HEK293 (cell line): ENCODE data around the gene ASCL2.

ENCODE experiments used
- CTCF ChIA-PET: fragments of 350-600 bp; formaldehyde crosslinking; extraction: SDS; loops from one replicate; lab custom pipeline; 2021; ENCODE audit warnings: antibody characterized with exemption; lab: Yijun Ruan, JAX
- POLR2A ChIA-PET: fragments of 300-600 bp; formaldehyde crosslinking; extraction: SDS; loops from one replicate; lab custom pipeline; 2020; ENCODE audit warnings: antibody characterized with exemption, inconsistent platforms; lab: Yijun Ruan, JAX
- H3K27ac ChIP-seq: fragments of 200-500 bp; sonication (Bioruptor generic); 2 replicates; pipeline ENCODE4 v1.5.1; 2014; ENCODE audit warnings: low read depth, low read length, control low read depth, inconsistent platforms; ENCODE audit errors: extremely low read depth
- H3K36me3 ChIP-seq, 2 experiments: fragments of 200-500 bp in 1 of 2; sonication (Bioruptor generic) in 1 of 2; 1 replicate in 1 of 2; 2 replicates in 1 of 2; pipeline ENCODE4 v1.5.1; 2014 to 2017; ENCODE audit warnings: inconsistent platforms in 2 of 2, low read length in 2 of 2; ENCODE audit not compliant: control insufficient read depth in 2 of 2, insufficient read depth in 1 of 2
- H3K4me1 ChIP-seq: fragments of 200-500 bp; sonication (Bioruptor generic); 2 replicates; pipeline ENCODE4 v1.5.1; 2014; ENCODE audit warnings: mild to moderate bottlenecking, low read length, inconsistent platforms; ENCODE audit not compliant: control insufficient read depth, insufficient read depth
- H3K4me3 ChIP-seq: 2 replicates; pipeline ENCODE4 v1.5.1; 2011; ENCODE audit warnings: low read depth, mild to moderate bottlenecking, control low read depth, low read length, moderate library complexity
- H3K9me3 ChIP-seq: fragments of 200-500 bp; sonication (Bioruptor generic); 2 replicates; pipeline ENCODE4 v1.5.1; 2014; ENCODE audit warnings: low read depth, low read length, inconsistent platforms; ENCODE audit not compliant: control insufficient read depth, insufficient read depth
- AEBP2 ChIP-seq: fragments of 450-650 bp; formaldehyde crosslinking; IDR thresholded peaks from 2 replicates; pipeline ENCODE4 v1.5.1; 2016; ENCODE audit warnings: missing biosample characterization, missing genetic modification characterization, borderline replicate concordance
- HOXD13 ChIP-seq: sonication (generic); formaldehyde crosslinking; IDR thresholded peaks from 2 replicates; pipeline ENCODE4 v1.8.0; 2022; ENCODE audit warnings: missing genetic modification reagents, borderline replicate concordance
- KLF10 ChIP-seq: fragments of 450-650 bp; IDR thresholded peaks from 2 replicates; pipeline ENCODE4 v1.5.1; 2018; ENCODE audit warnings: missing biosample characterization, mild to moderate bottlenecking, missing genetic modification characterization
- PRDM6 ChIP-seq: fragments of 450-650 bp; formaldehyde crosslinking; IDR thresholded peaks from 2 replicates; pipeline ENCODE4 v1.5.1; 2017; ENCODE audit warnings: missing biosample characterization, missing genetic modification characterization
- REST ChIP-seq: fragments of 450-650 bp; formaldehyde crosslinking; IDR thresholded peaks from 2 replicates; pipeline ENCODE4 v1.5.1; 2016; ENCODE audit warnings: missing biosample characterization, missing genetic modification characterization
- ZBTB1 ChIP-seq: fragments of 450-650 bp; formaldehyde crosslinking; IDR thresholded peaks from 2 replicates; pipeline ENCODE4 v1.5.1; 2016; ENCODE audit warnings: missing biosample characterization, missing genetic modification characterization
- ZNF398 ChIP-seq: fragments of 450-650 bp; formaldehyde crosslinking; IDR thresholded peaks from 2 replicates; pipeline ENCODE4 v1.5.1; 2017; ENCODE audit warnings: missing biosample characterization, missing genetic modification characterization
- ZNF48 ChIP-seq: fragments of 450-650 bp; formaldehyde crosslinking; IDR thresholded peaks from 2 replicates; pipeline ENCODE4 v1.5.1; 2016; ENCODE audit warnings: missing biosample characterization, missing genetic modification characterization
- ZNF513 ChIP-seq: fragments of 450-650 bp; IDR thresholded peaks from 2 replicates; pipeline ENCODE4 v1.5.1; 2018; ENCODE audit warnings: missing biosample characterization, missing genetic modification characterization
- ZNF555 ChIP-seq: fragments of 450-650 bp; formaldehyde crosslinking; conservative IDR thresholded peaks from 2 replicates; pipeline ENCODE4 v1.5.1; 2017; ENCODE audit warnings: missing biosample characterization, mild to moderate bottlenecking, missing genetic modification characterization, inconsistent platforms
- ZNF585B ChIP-seq: fragments of 450-650 bp; formaldehyde crosslinking; IDR thresholded peaks from 2 replicates; pipeline ENCODE4 v1.5.1; 2016; ENCODE audit warnings: missing biosample characterization, missing genetic modification characterization
- ZNF645 ChIP-seq: fragments of 450-650 bp; formaldehyde crosslinking; IDR thresholded peaks from 2 replicates; pipeline ENCODE4; 2016; ENCODE audit warnings: missing biosample characterization, missing genetic modification characterization
- ZNF664 ChIP-seq: fragments of 450-650 bp; formaldehyde crosslinking; IDR thresholded peaks from 2 replicates; pipeline ENCODE4 v1.5.1; 2016; ENCODE audit warnings: missing biosample characterization, missing genetic modification characterization
- ZNF768 ChIP-seq: fragments of 450-650 bp; formaldehyde crosslinking; IDR thresholded peaks from 2 replicates; pipeline ENCODE4 v1.5.1; 2018; ENCODE audit warnings: missing biosample characterization, mild to moderate bottlenecking, missing genetic modification characterization

The ASCL2 gene

GRCh38 chr11:2273311-2273710 lies 2.9 kb upstream of the ASCL2 start:
- Histone ChIP-seq H3K9me3 (no peaks in the 10 kb centered on the region), H3K4me3 (no peak overlapping the region), H3K4me1 (no peaks in the 10 kb centered on the region), H3K36me3 (no peaks in the 10 kb centered on the region), H3K27ac (no peak overlapping the region)
- POLR2A ChIA-PET = no interaction called here
- CTCF ChIA-PET = interaction anchor here (0.6 to 1.4 kb wide), 3 partner anchors 76 to 1425 kb away, joined by 3 to 6 read pairs (median 4); no protein-coding TSS in a partner anchor
- TF ChIP-seq AEBP2 (no peak), PRDM6 (tag by site-specific recombination) (no peak), REST (tag by site-specific recombination) (no peak), ZNF585B (tag by site-specific recombination) (no peak), ZNF555 (tag by site-specific recombination) (no peak), ZNF398 (tag by site-specific recombination) (no peak), ZNF664 (tag by site-specific recombination) (no peak), ZNF48 (tag by site-specific recombination) (no peak), ZBTB1 (tag by site-specific recombination) (no peak), KLF10 (tag by site-specific recombination) (no peak), ZNF645 (tag by site-specific recombination) (no peak), HOXD13 (CRISPR knock-in tag) (no peak), ZNF768 (tag by site-specific recombination) (no peak), ZNF513 (no peak)
